ENCODE results near the gene AP3S1.
A peak's percentile ranks its signal among the peaks of the same experiment; 100 is the strongest.

The AP3S1 gene

GRCh38 chr5:115949096-115949495 lies 107.4 kb downstream of the AP3S1 start:
- Mint-ChIP-seq H3K9me3 (no peaks in the 10 kb centered on the region), H3K27me3 (ENCODE audit: low read depth) (peaks cover 7% of the 10 kb centered on the region), H3K4me3 (no peak overlapping the region), H3K36me3 (ENCODE audit: low read depth) (no peaks in the 10 kb centered on the region), H3K27ac (no peak overlapping the region), H3K4me1 (ENCODE audit: low read depth) (no peaks in the 10 kb centered on the region)

GRCh38 chr5:115952588-115952987 lies 110.9 kb downstream of the AP3S1 start:
- no peaks in the 10 kb centered on the region for H3K9me3 Mint-ChIP-seq
- H3K27ac Mint-ChIP-seq: no peak overlapping the region
- H3K27me3 Mint-ChIP-seq (ENCODE audit: low read depth): peaks cover 7% of the 10 kb centered on the region
- no peak overlapping the region for H3K4me3 Mint-ChIP-seq
- H3K36me3 Mint-ChIP-seq (ENCODE audit: low read depth): no peaks in the 10 kb centered on the region
- no peaks in the 10 kb centered on the region for H3K4me1 Mint-ChIP-seq (ENCODE audit: low read depth)

- H3K9me3 Mint-ChIP-seq: no peaks in the 10 kb centered on the region
- no peak overlapping the region for H3K4me3 Mint-ChIP-seq
- no peaks in the 10 kb centered on the region for H3K36me3 Mint-ChIP-seq (ENCODE audit: low read depth)
- H3K4me1 Mint-ChIP-seq (ENCODE audit: low read depth): no peaks in the 10 kb centered on the region
- H3K27me3 Mint-ChIP-seq (ENCODE audit: low read depth): peaks cover 17% of the 10 kb centered on the region
- H3K27ac Mint-ChIP-seq: no peak overlapping the region
Observed at GRCh38 chr5:115954144-115954543, 112.4 kb downstream of the AP3S1 start.

- H3K4me1 Mint-ChIP-seq (ENCODE audit: low read depth): no peaks in the 10 kb centered on the region
- H3K27ac Mint-ChIP-seq: no peak overlapping the region
- H3K27me3 Mint-ChIP-seq (ENCODE audit: low read depth): peaks cover 30% of the 10 kb centered on the region
- no peaks in the 10 kb centered on the region for H3K36me3 Mint-ChIP-seq (ENCODE audit: low read depth)
- H3K4me3 Mint-ChIP-seq: no peak overlapping the region
- no peaks in the 10 kb centered on the region for H3K9me3 Mint-ChIP-seq
Observed at GRCh38 chr5:115956957-115957356, 115.2 kb downstream of the AP3S1 start.

GRCh38 chr5:115961381-115962238 lies 119.9 kb downstream of the AP3S1 start:
- Mint-ChIP-seq H3K36me3 (ENCODE audit: low read depth) (no peaks in the 10 kb centered on the region), H3K4me1 (ENCODE audit: low read depth) (no peaks in the 10 kb centered on the region), H3K27me3 (ENCODE audit: low read depth) (peaks cover 63% of the 10 kb centered on the region), H3K27ac (no peak overlapping the region), H3K4me3 (no peak overlapping the region), H3K9me3 (no peaks in the 10 kb centered on the region)

- peaks cover 65% of the 10 kb centered on the region for H3K27me3 Mint-ChIP-seq (ENCODE audit: low read depth)
- no peaks in the 10 kb centered on the region for H3K9me3 Mint-ChIP-seq
- H3K4me3 Mint-ChIP-seq: no peak within 1 kb of the TSS
- H3K36me3 Mint-ChIP-seq (ENCODE audit: low read depth): no peaks in the 10 kb centered on the region
- no peaks in the 10 kb centered on the region for H3K4me1 Mint-ChIP-seq (ENCODE audit: low read depth)
- no peak within 1 kb of the TSS for H3K27ac Mint-ChIP-seq
Observed at GRCh38 chr5:115962239-115962564, 120.5 kb downstream of the AP3S1 start, which contains the start of gene LVRN. Gene LVRN, plus strand, starts transcription at chr5:115962475. Its CDS starts 143 bp downstream, at chr5:115962618.

GRCh38 chr5:115962565-115963402 lies 121.0 kb downstream of the AP3S1 start:
- H3K36me3 Mint-ChIP-seq (ENCODE audit: low read depth): no peaks in the 10 kb centered on the region
- H3K4me1 Mint-ChIP-seq (ENCODE audit: low read depth): no peaks in the 10 kb centered on the region
- H3K9me3 Mint-ChIP-seq: no peaks in the 10 kb centered on the region
- H3K27me3 Mint-ChIP-seq (ENCODE audit: low read depth): peaks cover 66% of the 10 kb centered on the region
- no peak overlapping the region for H3K4me3 Mint-ChIP-seq
- no peak overlapping the region for H3K27ac Mint-ChIP-seq

GRCh38 chr5:115963566-115963965 lies 121.8 kb downstream of the AP3S1 start:
- H3K27me3 Mint-ChIP-seq (ENCODE audit: low read depth): peaks cover 64% of the 10 kb centered on the region
- H3K4me1 Mint-ChIP-seq (ENCODE audit: low read depth): no peaks in the 10 kb centered on the region
- H3K36me3 Mint-ChIP-seq (ENCODE audit: low read depth): no peaks in the 10 kb centered on the region
- H3K4me3 Mint-ChIP-seq: no peak overlapping the region
- H3K27ac Mint-ChIP-seq: peak overlapping the region; percentile 1
- no peaks in the 10 kb centered on the region for H3K9me3 Mint-ChIP-seq
